ENCODE measurements around the gene UBE2D2. TPM values are rescaled to one million over a fixed set of nuclear protein-coding genes. Genes with fewer than 3 reads are reported as not detected.

UBE2D2 gene
- total and polyA plus RNA-seq, 2 of the 13 experiments (the other 11 are each of a cell fraction or from before 2014, with no cell fraction given), result 79.1 to 109 TPM

- TF ChIP-seq, protein P1, sequence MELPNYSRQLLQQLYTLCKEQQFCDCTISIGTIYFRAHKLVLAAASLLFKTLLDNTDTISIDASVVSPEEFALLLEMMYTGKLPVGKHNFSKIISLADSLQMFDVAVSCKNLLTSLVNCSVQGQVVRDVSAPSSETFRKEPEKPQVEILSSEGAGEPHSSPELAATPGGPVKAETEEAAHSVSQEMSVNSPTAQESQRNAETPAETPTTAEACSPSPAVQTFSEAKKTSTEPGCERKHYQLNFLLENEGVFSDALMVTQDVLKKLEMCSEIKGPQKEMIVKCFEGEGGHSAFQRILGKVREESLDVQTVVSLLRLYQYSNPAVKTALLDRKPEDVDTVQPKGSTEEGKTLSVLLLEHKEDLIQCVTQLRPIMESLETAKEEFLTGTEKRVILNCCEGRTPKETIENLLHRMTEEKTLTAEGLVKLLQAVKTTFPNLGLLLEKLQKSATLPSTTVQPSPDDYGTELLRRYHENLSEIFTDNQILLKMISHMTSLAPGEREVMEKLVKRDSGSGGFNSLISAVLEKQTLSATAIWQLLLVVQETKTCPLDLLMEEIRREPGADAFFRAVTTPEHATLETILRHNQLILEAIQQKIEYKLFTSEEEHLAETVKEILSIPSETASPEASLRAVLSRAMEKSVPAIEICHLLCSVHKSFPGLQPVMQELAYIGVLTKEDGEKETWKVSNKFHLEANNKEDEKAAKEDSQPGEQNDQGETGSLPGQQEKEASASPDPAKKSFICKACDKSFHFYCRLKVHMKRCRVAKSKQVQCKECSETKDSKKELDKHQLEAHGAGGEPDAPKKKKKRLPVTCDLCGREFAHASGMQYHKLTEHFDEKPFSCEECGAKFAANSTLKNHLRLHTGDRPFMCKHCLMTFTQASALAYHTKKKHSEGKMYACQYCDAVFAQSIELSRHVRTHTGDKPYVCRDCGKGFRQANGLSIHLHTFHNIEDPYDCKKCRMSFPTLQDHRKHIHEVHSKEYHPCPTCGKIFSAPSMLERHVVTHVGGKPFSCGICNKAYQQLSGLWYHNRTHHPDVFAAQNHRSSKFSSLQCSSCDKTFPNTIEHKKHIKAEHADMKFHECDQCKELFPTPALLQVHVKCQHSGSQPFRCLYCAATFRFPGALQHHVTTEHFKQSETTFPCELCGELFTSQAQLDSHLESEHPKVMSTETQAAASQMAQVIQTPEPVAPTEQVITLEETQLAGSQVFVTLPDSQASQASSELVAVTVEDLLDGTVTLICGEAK (IDR thresholded peaks at IDR 0.05), result no peak
- TF ChIP-seq, protein P1 (CRISPR knock-in tag; IDR thresholded peaks at IDR 0.05), result no peak
- peak; percentile 55; the same call in 1 of the 2 replicates for TF ChIP-seq RXRA (CRISPR knock-in tag; IDR thresholded peaks at IDR 0.05)
- TF ChIP-seq POGZ (CRISPR knock-in tag; IDR thresholded peaks at IDR 0.05), result no peak
- TF ChIP-seq, protein P2, sequence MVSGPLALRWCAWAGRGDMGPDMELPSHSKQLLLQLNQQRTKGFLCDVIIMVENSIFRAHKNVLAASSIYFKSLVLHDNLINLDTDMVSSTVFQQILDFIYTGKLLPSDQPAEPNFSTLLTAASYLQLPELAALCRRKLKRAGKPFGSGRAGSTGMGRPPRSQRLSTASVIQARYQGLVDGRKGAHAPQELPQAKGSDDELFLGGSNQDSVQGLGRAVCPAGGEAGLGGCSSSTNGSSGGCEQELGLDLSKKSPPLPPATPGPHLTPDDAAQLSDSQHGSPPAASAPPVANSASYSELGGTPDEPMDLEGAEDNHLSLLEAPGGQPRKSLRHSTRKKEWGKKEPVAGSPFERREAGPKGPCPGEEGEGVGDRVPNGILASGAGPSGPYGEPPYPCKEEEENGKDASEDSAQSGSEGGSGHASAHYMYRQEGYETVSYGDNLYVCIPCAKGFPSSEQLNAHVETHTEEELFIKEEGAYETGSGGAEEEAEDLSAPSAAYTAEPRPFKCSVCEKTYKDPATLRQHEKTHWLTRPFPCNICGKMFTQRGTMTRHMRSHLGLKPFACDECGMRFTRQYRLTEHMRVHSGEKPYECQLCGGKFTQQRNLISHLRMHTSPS (CRISPR knock-in tag; IDR thresholded peaks at IDR 0.05; ENCODE audit: low read depth), result peak; percentile 89
- TF ChIP-seq SRSF4 (IDR thresholded peaks at IDR 0.05; ENCODE audit: low read depth, low read length, poor library complexity, severe bottlenecking), result no peak
- no peak for TF ChIP-seq NCOA2 (CRISPR knock-in tag; IDR thresholded peaks at IDR 0.05)
- peak; percentile 50; the same call in 1 of the 2 replicates for TF ChIP-seq ZNF609 (CRISPR knock-in tag; IDR thresholded peaks at IDR 0.05; ENCODE audit: borderline replicate concordance)
- TF ChIP-seq ZNF496 (CRISPR knock-in tag; IDR thresholded peaks at IDR 0.05; ENCODE audit: insufficient replicate concordance), result no peak
- TF ChIP-seq, protein P3, sequence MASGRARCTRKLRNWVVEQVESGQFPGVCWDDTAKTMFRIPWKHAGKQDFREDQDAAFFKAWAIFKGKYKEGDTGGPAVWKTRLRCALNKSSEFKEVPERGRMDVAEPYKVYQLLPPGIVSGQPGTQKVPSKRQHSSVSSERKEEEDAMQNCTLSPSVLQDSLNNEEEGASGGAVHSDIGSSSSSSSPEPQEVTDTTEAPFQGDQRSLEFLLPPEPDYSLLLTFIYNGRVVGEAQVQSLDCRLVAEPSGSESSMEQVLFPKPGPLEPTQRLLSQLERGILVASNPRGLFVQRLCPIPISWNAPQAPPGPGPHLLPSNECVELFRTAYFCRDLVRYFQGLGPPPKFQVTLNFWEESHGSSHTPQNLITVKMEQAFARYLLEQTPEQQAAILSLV (CRISPR knock-in tag; IDR thresholded peaks at IDR 0.05; ENCODE audit: borderline replicate concordance), result no peak
Measured at GRCh38 chr5:139655727-139656271, 94.7 kb downstream of the UBE2D2 start (continued).
